WTC11 (cell line): ENCODE data around the gene MITF.

ENCODE experiments used
- TF ChIP-seq, protein P1 (sequence below): sonication (generic); formaldehyde crosslinking; IDR thresholded peaks from 2 replicates; pipeline ENCODE4 v1.8.1; 2023; ENCODE audit warnings: mild to moderate bottlenecking, missing genetic modification reagents, moderate library complexity
- TF ChIP-seq, protein P2 (sequence below): fragments of 200-600 bp; IDR thresholded peaks from 2 replicates; pipeline ENCODE4 v1.8.0; 2022; ENCODE audit warnings: antibody characterized with exemption
- TF ChIP-seq, protein P3 (sequence below): sonication (generic); formaldehyde crosslinking; IDR thresholded peaks from 2 replicates; pipeline ENCODE4 v1.8.0; 2022; ENCODE audit warnings: mild to moderate bottlenecking, missing genetic modification reagents
- TF ChIP-seq, protein P4 (sequence below): sonication (generic); formaldehyde crosslinking; IDR thresholded peaks from 2 replicates; pipeline ENCODE4 v1.8.0; 2022; ENCODE audit warnings: missing genetic modification reagents
- TF ChIP-seq, protein P5 (sequence below): sonication (generic); formaldehyde crosslinking; IDR thresholded peaks from 2 replicates; pipeline ENCODE4 v1.8.1; 2023; ENCODE audit warnings: mild to moderate bottlenecking, missing genetic modification reagents, moderate library complexity

DNA sequence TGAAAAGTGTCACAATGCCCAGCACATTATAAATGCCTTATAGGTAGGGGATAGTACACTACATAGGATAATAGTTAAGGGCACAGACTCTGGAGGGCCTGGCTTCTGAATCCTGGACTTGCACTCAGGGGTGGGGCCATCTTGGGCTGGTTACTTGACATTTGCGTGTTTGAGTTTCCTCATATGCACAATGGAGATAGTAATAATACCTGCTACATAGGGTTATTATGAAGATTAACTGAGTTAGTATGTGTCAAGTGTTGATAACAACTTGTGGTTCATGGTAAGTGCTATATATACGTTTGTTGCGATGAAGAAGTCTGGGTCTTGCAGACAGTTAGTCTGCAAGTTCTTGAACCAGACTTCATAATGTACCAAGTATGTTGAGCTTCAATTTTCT lies 37.0 kb downstream of the MITF start:
- TF ChIP-seq, protein P1, sequence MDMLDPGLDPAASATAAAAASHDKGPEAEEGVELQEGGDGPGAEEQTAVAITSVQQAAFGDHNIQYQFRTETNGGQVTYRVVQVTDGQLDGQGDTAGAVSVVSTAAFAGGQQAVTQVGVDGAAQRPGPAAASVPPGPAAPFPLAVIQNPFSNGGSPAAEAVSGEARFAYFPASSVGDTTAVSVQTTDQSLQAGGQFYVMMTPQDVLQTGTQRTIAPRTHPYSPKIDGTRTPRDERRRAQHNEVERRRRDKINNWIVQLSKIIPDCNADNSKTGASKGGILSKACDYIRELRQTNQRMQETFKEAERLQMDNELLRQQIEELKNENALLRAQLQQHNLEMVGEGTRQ (CRISPR knock-in tag), result no peak
- TF ChIP-seq, protein P2, sequence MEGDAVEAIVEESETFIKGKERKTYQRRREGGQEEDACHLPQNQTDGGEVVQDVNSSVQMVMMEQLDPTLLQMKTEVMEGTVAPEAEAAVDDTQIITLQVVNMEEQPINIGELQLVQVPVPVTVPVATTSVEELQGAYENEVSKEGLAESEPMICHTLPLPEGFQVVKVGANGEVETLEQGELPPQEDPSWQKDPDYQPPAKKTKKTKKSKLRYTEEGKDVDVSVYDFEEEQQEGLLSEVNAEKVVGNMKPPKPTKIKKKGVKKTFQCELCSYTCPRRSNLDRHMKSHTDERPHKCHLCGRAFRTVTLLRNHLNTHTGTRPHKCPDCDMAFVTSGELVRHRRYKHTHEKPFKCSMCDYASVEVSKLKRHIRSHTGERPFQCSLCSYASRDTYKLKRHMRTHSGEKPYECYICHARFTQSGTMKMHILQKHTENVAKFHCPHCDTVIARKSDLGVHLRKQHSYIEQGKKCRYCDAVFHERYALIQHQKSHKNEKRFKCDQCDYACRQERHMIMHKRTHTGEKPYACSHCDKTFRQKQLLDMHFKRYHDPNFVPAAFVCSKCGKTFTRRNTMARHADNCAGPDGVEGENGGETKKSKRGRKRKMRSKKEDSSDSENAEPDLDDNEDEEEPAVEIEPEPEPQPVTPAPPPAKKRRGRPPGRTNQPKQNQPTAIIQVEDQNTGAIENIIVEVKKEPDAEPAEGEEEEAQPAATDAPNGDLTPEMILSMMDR, result no peak
- TF ChIP-seq, protein P3, sequence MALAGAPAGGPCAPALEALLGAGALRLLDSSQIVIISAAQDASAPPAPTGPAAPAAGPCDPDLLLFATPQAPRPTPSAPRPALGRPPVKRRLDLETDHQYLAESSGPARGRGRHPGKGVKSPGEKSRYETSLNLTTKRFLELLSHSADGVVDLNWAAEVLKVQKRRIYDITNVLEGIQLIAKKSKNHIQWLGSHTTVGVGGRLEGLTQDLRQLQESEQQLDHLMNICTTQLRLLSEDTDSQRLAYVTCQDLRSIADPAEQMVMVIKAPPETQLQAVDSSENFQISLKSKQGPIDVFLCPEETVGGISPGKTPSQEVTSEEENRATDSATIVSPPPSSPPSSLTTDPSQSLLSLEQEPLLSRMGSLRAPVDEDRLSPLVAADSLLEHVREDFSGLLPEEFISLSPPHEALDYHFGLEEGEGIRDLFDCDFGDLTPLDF (CRISPR knock-in tag), result no peak
- TF ChIP-seq, protein P4, sequence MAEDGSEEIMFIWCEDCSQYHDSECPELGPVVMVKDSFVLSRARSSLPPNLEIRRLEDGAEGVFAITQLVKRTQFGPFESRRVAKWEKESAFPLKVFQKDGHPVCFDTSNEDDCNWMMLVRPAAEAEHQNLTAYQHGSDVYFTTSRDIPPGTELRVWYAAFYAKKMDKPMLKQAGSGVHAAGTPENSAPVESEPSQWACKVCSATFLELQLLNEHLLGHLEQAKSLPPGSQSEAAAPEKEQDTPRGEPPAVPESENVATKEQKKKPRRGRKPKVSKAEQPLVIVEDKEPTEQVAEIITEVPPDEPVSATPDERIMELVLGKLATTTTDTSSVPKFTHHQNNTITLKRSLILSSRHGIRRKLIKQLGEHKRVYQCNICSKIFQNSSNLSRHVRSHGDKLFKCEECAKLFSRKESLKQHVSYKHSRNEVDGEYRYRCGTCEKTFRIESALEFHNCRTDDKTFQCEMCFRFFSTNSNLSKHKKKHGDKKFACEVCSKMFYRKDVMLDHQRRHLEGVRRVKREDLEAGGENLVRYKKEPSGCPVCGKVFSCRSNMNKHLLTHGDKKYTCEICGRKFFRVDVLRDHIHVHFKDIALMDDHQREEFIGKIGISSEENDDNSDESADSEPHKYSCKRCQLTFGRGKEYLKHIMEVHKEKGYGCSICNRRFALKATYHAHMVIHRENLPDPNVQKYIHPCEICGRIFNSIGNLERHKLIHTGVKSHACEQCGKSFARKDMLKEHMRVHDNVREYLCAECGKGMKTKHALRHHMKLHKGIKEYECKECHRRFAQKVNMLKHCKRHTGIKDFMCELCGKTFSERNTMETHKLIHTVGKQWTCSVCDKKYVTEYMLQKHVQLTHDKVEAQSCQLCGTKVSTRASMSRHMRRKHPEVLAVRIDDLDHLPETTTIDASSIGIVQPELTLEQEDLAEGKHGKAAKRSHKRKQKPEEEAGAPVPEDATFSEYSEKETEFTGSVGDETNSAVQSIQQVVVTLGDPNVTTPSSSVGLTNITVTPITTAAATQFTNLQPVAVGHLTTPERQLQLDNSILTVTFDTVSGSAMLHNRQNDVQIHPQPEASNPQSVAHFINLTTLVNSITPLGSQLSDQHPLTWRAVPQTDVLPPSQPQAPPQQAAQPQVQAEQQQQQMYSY (CRISPR knock-in tag), result no peak
- TF ChIP-seq, protein P5, sequence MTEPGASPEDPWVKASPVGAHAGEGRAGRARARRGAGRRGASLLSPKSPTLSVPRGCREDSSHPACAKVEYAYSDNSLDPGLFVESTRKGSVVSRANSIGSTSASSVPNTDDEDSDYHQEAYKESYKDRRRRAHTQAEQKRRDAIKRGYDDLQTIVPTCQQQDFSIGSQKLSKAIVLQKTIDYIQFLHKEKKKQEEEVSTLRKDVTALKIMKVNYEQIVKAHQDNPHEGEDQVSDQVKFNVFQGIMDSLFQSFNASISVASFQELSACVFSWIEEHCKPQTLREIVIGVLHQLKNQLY (CRISPR knock-in tag), result no peak
